ENCODE data around the gene SUFU.

SUFU gene

GRCh38 chr10:102649797-102650654 lies 146.3 kb downstream of the SUFU start:
- no peak for DNase-seq (ENCODE audit: low read depth, low spot score)
- no peak for TF ChIP-seq CTCF (IDR thresholded peaks at IDR 0.05; ENCODE audit: low read depth, low read length)
- no peak overlapping the region for H3K4me3 ChIP-seq (ENCODE audit: low read depth, low read length)
- in situ Hi-C loops (cut with HindIII; ENCODE audit: low sequenced_read_pairs), result no loop called here

- DNase-seq (ENCODE audit: low read depth, low spot score), result no peak
- H3K4me3 ChIP-seq (ENCODE audit: low read depth, low read length), result no peak overlapping the region
- no peak for TF ChIP-seq CTCF (IDR thresholded peaks at IDR 0.05; ENCODE audit: low read depth, low read length)
- in situ Hi-C loops (cut with HindIII; ENCODE audit: low sequenced_read_pairs), result no loop called here
Observed at GRCh38 chr10:102650655-102651454, 147.1 kb downstream of the SUFU start.

- no peak overlapping the region for H3K4me3 ChIP-seq (ENCODE audit: low read depth, low read length)
- in situ Hi-C loops (cut with HindIII; ENCODE audit: low sequenced_read_pairs), result no loop called here
- DNase-seq (ENCODE audit: low read depth, low spot score), result no peak
- TF ChIP-seq CTCF (IDR thresholded peaks at IDR 0.05; ENCODE audit: low read depth, low read length), result no peak
Observed at GRCh38 chr10:102651455-102652169, 147.8 kb downstream of the SUFU start.

- TF ChIP-seq CTCF (IDR thresholded peaks at IDR 0.05; ENCODE audit: low read depth, low read length), result no peak
- in situ Hi-C loops (cut with HindIII; ENCODE audit: low sequenced_read_pairs), result no loop called here
- no peak overlapping the region for H3K4me3 ChIP-seq (ENCODE audit: low read depth, low read length)
- no peak for DNase-seq (ENCODE audit: low read depth, low spot score)
Observed at GRCh38 chr10:102652170-102652916, 148.6 kb downstream of the SUFU start.

- TF ChIP-seq CTCF (IDR thresholded peaks at IDR 0.05; ENCODE audit: low read depth, low read length), result no peak
- in situ Hi-C loops (cut with HindIII; ENCODE audit: low sequenced_read_pairs), result no loop called here
- DNase-seq (ENCODE audit: low read depth, low spot score), result no peak
- H3K4me3 ChIP-seq (ENCODE audit: low read depth, low read length), result no peak overlapping the region
Observed at GRCh38 chr10:102653060-102653459, 149.3 kb downstream of the SUFU start.

- no peak overlapping the region for H3K4me3 ChIP-seq (ENCODE audit: low read depth, low read length)
- no peak for DNase-seq (ENCODE audit: low read depth, low spot score)
- no peak for TF ChIP-seq CTCF (IDR thresholded peaks at IDR 0.05; ENCODE audit: low read depth, low read length)
- in situ Hi-C loops (cut with HindIII; ENCODE audit: low sequenced_read_pairs), result no loop called here
Observed at GRCh38 chr10:102654566-102654965, 150.8 kb downstream of the SUFU start.

Measured in astrocyte of the spinal cord (primary cell).